Measurements from ENCODE around the gene IGFBP2. TPM values are rescaled to one million over a fixed set of nuclear protein-coding genes. Genes with fewer than 3 reads are reported as not detected.
A peak's percentile ranks its signal among the peaks of the same experiment; 100 is the strongest.

Gene IGFBP2
- total RNA-seq, 4 donors from 2014 or later: 8.7 to 69.5 (median 28.2) TPM

GRCh38 chr2:216685327-216685875 is 52.2 kb downstream of the IGFBP2 start:
- H3K4me3 ChIP-seq (ENCODE audit: low read depth, poor library complexity, severe bottlenecking): no peak overlapping the region
- WGBS, 2 donors: 81% methylated on average over 5 of the region's 5 CpGs
- TF ChIP-seq POLR2A (IDR thresholded peaks at IDR 0.05): no peak
- TF ChIP-seq, protein P1, sequence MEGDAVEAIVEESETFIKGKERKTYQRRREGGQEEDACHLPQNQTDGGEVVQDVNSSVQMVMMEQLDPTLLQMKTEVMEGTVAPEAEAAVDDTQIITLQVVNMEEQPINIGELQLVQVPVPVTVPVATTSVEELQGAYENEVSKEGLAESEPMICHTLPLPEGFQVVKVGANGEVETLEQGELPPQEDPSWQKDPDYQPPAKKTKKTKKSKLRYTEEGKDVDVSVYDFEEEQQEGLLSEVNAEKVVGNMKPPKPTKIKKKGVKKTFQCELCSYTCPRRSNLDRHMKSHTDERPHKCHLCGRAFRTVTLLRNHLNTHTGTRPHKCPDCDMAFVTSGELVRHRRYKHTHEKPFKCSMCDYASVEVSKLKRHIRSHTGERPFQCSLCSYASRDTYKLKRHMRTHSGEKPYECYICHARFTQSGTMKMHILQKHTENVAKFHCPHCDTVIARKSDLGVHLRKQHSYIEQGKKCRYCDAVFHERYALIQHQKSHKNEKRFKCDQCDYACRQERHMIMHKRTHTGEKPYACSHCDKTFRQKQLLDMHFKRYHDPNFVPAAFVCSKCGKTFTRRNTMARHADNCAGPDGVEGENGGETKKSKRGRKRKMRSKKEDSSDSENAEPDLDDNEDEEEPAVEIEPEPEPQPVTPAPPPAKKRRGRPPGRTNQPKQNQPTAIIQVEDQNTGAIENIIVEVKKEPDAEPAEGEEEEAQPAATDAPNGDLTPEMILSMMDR (IDR thresholded peaks at IDR 0.05): no peak
- intact Hi-C loops (cut with DNase I; ENCODE audit: low total_unique reads): no loop called here
- DNase-seq (ENCODE audit: low spot score in 2 of 2): peak in 1 of 2 donors; percentile 64

DNA sequence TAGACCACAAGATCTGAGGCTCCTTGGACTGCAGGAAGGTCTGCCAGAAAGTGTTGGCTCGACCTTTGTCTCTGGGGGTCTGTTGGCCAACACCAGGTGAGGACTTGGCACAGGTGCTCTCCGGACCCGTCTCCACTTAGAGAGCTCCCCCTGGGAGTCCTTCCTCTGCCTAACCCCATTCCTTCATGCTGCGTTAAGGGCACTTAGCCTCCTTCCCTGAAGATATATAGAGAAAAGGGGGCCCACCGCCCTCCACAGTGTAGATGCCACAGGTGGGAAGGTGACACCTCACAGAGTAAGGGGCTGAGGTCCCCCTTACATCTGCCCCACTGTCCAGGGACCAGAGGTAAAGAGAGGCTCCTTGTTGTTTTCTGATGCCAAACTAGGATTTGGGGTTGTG is 53.9 kb downstream of the IGFBP2 start:
- TF ChIP-seq, protein P1 (IDR thresholded peaks at IDR 0.05): no peak
- no peak for TF ChIP-seq POLR2A (IDR thresholded peaks at IDR 0.05)
- peak in 1 of 2 donors; percentile 57 for DNase-seq (ENCODE audit: low spot score in 2 of 2)
- WGBS, 2 donors: 80 to 86% methylated on average over 5 of the region's 5 CpGs
- intact Hi-C loops (cut with DNase I; ENCODE audit: low total_unique reads): no loop called here
- no peak overlapping the region for H3K4me3 ChIP-seq (ENCODE audit: low read depth, poor library complexity, severe bottlenecking)

DNA sequence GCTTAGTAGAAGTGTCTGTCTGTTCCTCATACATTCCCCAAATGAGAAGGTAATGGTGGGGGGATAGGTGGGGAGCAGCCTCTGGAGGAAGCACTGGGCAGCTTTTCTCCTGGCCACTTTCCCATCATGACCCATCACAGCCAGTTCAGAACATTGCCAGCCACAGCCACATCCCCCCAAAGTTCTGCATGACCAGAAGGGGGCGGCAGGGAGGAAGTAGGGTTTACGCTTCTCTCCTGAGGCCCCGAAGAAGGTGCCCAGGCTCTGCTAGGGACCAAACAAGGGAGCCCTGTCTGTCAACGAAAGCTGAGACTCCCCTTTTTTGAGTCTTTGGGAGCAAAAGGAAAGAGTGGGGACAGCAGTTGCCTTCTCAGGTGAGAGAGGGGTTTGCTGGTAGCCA is 54.4 kb downstream of the IGFBP2 start:
- intact Hi-C loops (cut with DNase I; ENCODE audit: low total_unique reads): no loop called here
- 65 to 70% methylated on average over 4 of the region's 4 CpGs for WGBS, 2 donors
- no peak for TF ChIP-seq POLR2A (IDR thresholded peaks at IDR 0.05)
- TF ChIP-seq, protein P1 (IDR thresholded peaks at IDR 0.05): no peak
- no peak overlapping the region for H3K4me3 ChIP-seq (ENCODE audit: low read depth, poor library complexity, severe bottlenecking)
- peak in 1 of 2 donors; percentile 73 for DNase-seq (ENCODE audit: low spot score in 2 of 2)

DNA sequence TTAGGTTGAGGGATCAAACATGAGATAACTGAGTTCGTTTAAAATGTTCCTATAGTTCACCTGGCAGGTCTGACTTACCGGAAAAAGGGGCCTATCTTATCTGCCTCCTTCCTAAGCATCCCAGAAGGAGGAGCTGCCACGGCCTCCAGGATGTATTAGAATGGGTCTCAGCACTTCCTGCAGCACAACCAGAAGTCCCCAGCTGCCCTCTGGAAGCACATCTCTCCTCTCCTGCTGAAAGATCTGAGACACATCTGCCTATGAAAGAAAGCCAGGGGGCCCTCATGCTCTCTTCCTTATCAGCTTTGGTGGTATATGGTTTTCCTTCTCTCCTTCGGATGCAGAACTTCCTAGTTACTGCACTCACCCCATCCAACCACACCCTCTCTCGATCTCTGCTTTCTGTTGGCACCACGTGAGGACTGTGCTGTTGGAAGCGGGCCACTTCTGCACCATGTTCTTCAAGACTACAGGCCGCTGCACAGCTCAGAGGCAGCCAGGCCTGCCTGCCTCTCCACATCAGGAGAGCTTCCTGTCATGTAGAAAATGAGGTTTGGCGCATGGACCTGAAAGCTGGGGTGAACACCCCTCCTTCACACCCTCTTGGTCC is 55.6 kb downstream of the IGFBP2 start:
- WGBS, 2 donors: 40 to 43% methylated on average over 9 of the region's 9 CpGs
- intact Hi-C loops (cut with DNase I; ENCODE audit: low total_unique reads): no loop called here
- H3K4me3 ChIP-seq (ENCODE audit: low read depth, poor library complexity, severe bottlenecking): no peak overlapping the region
- TF ChIP-seq POLR2A (IDR thresholded peaks at IDR 0.05): no peak
- TF ChIP-seq, protein P1 (IDR thresholded peaks at IDR 0.05): no peak
- DNase-seq (ENCODE audit: low spot score in 2 of 2): peak in 1 of 2 donors; percentile 89

GRCh38 chr2:216689397-216689796 is 56.2 kb downstream of the IGFBP2 start:
- no peak for TF ChIP-seq POLR2A (IDR thresholded peaks at IDR 0.05)
- TF ChIP-seq, protein P1 (IDR thresholded peaks at IDR 0.05): no peak
- intact Hi-C loops (cut with DNase I; ENCODE audit: low total_unique reads): no loop called here
- 45 to 60% methylated on average over 3 of the region's 3 CpGs for WGBS, 2 donors
- H3K4me3 ChIP-seq (ENCODE audit: low read depth, poor library complexity, severe bottlenecking): no peak overlapping the region
- no peak for DNase-seq (ENCODE audit: low spot score in 2 of 2)
